ENCODE data around the gene BEST4. TPM values are rescaled to one million over a fixed set of nuclear protein-coding genes. Genes with fewer than 3 reads are reported as not detected.

The BEST4 gene
- 0.32 and 0.49 TPM in 2 replicates for total RNA-seq

DNA sequence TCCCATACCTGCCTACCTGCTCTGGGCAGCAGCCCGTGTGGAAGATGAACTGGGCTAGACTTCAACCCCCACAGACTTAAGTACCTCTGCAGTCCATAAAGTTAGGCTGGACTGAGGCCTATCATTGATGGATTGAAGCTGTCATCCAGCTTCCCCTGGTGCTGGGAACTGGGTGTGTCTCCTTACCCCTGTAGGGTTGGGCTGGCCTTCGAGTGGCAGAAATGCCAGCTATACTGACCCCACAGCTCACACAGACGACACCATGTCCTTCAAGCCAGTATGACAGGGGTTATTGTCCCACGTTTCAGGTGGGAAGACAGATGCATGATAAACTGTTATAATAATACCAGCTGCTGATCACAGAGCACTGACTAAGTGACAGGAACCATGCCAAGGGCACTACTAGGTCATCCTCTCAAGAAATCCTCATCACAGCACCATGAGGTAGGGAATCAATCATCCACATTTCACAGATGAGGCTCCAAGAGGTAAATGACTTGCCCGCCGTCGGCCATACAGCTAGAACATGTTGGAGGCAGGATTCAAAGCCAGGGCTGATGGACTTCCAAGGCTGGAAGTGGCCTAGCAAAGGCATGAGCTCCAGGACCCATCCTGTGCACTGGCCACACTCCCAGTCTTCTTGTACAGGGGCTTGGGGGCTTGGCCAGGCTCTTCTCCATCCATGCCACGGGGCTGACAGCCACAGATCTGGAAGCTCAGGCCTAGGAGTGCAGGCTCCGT lies at the start of gene BEST4:
Gene BEST4 (minus strand): TSS at position 51 of the 741 bp plus-strand sequence. CDS start 465 bp downstream, outside the sequence.
- intact Hi-C loops (cut with micrococcal nuclease), result no loop called here

DNA sequence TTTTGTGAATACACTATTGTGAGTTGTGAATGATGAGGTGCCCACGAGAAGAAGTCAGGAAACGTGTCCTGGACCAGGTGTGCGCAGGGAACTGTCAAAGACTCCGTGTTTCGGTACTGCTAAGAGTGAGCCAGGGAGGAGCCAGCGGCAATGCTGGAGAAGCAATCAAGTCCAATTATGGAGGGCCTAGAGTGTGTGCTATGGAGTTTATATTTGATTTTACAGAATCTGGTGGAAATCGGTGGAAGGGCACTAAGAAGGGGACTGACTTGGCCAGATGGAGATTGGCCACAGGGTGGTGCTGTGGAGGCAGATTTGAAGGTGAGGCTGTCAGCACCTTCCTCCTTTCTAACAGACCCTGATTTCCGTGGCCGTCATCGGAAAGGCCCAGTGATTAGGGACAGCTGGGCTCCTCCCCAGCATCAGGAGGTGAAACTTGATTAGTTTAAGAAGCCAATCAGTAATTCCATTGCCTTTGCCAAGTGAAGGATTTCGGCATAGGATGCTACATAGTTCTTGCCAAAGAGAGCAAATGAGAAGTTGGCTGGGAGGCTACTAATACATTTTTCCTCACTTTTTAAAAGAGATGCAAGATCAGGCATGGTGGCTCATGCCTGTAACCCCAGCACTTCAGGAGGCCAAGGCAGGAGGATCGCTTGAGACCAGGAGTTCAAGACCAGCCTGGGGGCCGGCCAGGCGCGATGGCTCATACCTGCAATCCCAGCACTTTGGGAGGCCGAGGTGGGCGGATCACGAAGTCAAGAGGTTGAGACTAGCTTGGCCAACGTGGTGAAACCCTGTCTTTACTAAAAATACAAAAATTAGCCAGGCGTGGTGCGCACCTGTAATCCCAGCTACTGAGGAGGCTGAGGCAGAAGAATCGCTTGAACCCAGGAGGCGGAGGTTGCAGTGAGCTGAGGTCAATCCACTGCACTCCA lies 48.0 kb upstream of the BEST4 start:
- intact Hi-C loops (cut with micrococcal nuclease), result loop anchor here (1.0 to 5.0 kb wide), 6 partner anchors 37 to 656 kb away; partner anchors contain the start of genes EIF2B3, HECTD3 and TESK2

DNA sequence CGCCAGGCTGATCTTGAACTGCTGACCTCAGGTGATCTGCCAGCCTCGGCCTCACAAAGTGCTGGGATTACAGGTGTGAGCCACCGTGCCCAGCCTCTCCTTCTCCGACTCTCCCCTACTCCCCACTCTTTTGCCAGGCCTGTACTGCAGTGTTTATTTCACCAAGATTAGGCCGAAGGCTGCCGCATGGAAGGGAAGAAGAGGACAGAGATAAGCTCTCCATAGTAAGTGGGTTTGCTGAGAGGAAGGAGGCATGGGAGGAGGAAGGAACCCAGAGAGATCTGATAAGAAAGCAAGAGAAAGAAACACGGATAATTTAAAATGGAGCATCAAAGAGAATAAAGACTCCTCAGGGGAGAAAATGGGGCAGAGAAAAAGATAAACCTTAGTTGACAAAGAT lies 46.4 kb upstream of the BEST4 start:
- intact Hi-C loops (cut with micrococcal nuclease), result no loop called here

DNA sequence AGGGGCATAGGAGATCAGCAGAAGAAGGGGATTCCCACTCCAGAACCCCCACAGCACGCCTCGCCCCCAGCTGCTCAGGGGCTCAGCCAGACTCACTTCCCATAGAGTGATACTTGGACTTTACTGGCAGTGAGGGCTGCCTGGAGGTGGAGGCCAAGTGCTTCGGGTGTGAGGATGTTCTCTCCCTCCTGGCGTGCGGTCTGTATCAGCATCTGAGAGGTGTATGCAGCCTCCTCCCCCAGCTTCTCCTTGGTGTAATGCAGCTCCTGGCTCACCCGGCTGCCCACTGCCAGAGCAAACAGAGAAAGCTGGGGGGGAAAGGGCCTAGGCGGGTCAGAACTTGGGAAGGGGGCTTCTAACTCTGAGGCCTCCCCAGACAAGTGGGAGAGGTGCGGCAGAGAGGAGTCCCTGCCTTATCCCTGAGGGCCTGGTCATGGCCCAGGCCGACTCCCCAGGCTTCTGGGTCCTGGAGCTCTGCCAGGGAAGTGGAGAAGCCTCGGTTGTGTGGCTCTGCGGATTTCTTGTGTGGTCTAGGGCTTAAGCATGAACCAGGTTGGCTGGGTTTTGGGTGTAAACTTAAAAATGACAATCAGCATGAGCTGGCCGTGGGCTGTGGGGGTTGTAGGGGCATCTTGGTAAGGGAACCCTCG lies 44.2 kb upstream of the BEST4 start:
- intact Hi-C loops (cut with micrococcal nuclease), result no loop called here

DNA sequence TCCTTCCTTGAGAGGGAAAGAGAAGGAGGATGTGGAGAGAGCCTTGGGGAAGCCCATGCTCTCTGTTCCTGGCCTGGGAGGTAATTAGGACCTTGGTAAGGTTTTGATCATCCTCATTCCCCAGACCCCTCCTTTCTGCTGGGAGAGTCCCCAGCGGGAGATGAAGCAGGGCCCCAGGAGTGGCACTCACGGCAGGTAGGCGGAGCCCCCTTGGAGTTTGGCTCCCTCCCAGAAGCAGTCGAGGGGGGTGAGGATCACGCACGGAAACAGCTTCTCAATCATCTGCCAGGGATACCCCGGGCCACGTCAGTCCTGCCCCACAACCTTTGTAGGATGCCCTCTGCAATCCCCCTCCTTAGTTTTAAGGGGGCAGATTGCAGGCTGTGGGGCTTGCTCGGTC lies 43.5 kb upstream of the BEST4 start:
- intact Hi-C loops (cut with micrococcal nuclease), result no loop called here

DNA sequence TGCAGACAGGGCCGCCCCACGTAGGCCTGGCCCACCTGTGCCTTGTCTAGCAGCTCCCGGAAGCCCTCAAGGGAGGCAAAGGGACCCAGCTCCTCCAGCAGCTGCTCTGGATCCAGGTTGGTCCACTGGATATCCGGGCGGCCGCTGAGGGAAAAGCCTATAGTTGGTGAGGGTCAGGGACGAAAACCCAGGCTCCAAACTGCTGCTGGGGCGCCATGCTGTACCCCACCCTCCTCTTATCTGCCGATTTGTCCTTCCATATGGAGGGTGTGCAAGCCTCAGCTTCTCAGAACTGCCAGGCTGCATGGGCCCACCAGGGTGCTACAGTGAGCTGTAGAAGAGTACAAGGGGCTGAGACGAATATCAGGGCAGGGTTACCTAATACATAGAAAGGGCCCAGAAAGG lies 42.9 kb upstream of the BEST4 start:
- intact Hi-C loops (cut with micrococcal nuclease), result no loop called here

DNA sequence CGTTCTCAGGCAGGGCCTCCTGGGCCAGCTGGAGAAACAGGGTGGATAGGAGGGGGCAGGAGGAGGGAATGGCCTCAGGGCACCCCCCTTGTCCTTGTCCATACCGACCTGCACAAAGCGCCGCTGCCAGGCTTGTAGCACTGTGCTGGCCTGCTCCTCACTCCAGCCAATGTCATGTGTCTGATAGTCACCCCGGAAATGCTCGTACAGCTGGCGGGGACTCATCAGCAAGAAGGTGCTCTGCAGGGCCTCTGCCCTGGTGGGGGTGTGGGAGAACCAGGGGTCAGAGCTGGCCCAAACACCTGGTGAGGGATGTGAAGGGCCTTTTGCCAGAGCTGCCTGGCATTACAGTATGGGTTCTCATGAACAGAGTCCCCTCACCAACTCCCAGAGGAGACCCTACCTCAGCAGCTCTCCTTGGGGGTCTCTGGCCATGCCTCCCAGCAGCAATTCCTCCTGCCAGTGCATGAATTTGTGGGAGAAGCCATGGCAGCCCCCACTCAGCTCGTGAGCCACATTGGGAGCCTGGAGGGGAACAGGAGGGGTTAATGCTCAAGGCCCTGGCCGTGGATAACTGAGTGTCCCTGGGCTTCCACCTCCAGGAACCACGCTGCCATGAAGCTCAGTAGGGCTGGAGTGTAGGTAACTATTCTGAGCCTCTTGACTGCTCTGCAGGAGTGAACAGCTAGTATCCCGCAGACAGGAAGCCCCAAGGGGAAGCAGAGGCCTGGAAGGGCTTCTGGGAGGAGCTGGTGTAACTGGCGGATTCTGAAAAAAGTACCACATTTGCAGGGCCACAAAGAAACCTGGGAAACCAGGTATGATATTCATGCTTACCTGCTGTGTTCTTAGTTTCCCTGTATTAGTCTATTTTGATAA lies 41.8 kb upstream of the BEST4 start:
- intact Hi-C loops (cut with micrococcal nuclease), result no loop called here

DNA sequence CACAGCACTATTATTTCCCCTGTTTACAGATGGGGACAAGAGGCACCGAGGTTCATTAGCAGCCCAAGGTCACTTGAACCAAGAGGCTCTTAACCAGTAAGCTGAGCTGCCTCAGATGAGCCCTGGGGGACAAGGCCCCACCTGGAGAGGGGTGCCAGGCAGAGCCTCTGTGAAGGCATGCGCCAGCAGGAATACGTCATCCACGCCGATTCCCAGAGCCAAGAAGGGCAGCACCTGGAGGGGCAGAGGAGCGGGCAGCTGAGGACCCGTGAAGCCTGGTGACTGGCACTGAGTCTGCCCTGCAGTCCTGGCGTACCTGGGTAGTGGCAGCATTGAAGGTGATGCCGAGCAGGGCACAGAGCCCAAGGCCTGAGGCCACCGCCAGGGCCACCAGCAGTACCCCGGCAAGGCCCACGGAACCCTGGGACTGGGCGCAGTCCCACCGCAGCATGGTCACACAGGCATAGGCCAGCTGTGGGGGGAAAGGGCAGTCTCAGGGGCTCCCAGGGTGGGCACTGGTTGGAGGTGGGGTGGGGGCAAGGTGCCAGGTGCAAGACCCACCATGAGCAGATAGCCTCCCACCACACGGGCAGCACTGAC lies 41.0 kb upstream of the BEST4 start:
- intact Hi-C loops (cut with micrococcal nuclease), result no loop called here

DNA sequence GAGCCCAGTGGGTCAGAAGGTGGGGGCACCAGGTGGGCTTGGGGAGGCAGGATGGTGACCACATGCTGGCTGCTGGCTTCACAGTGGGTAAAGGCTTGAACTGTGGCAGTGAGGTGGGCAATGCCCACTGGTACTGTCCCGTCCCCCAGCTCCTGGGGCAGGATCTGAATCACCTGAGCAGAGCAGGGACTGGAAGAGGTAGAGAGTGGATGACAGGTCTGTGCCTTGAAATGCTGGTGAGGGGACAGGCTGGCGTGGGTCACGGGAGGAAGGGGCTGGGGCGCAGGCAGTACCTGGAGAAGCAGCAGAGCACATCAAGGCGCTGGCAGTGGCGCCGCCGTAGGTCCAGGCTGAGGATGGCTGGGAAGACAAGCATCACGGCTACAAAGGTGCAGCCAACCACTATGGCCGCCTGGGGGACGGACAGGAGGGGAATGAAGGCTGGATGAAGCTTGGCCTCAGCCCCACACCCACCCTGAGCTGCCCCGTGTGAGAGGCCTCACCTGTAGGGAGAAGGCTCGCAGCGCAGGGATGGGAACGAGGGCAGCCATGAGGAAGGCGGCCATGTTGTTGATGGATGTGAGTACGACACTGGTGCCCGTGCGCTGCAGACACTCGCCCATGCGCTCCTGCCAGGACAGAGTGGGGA lies 40.2 kb upstream of the BEST4 start:
- intact Hi-C loops (cut with micrococcal nuclease), result no loop called here

DNA sequence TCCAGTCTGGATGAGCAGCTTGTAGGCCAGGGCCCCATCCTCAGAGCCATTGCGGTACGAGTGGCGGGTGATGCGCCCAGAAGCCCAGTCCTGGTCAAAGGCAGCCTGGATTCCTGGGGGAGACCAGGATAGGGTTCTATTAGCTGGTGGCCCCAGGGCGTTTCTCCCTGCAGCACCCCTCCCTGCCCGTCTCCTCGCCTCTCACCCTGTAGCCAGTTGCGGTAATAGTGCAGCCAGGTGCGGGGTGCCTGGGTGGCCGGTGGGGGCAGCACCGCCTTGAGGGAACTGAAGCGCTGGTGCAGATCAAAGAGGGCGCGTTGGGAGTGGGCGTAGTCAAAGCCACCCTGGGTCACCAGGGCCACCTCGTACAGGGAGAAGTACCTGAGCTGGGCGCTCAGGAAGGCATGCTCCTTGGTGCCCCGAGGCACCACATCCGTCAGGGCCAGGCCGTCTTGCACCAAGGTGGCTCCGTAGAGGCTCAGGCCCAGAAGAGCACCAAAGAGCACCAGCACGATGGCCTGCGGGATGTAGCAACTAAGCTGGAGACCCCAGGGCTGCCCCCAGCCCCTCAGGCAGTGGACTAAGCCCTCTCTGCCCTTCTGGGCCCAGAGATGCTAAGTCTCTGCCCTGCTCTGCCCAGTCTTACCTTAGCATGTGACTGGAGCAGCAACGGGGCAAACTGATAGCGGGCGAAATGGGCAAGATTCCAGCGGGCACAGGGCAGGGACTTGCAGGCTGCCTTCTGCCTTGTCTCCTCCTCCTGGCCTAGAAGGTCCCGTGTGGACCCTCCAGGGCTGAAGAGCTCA lies 39.4 kb upstream of the BEST4 start:
- intact Hi-C loops (cut with micrococcal nuclease), result no loop called here

DNA sequence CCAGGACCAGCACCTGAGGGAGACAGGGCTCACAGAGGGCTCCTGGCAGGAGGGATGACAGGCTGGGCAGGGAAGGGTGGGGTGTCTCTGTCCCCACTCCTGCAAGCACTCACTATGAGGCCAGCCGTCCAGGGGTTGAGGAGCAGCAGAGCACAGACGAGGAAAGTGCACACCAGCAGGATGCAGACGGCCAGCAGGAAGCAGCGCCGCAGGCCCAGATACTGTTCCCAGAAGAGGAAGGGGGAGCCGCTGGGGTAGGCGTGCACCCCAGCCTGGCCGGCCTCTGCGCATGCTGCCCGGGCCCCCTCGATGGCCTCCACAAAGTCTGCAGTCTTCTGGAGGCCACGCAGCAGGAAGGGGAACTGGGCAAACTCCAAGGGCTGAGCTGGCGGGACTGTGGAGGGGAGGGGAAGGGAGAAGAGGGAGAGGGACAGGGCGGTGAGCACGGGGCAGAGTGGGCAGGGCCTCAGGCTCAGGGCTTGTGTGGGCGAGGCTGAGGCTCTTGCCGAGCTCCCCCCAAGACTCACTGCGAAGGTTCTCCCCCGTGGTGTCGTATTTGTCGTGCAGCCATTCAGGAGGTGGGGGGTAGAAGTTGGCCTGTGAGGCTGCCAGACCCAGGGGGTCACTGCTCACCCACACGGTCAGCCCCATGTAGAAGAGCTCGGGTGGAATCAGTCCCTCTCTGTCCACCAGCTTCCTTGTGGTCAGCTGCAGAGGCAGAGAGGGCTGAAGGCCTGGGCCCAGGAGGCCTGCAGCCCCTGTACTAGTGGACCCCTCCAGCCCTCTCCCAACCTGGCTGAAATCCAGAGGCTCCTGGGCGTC lies 38.6 kb upstream of the BEST4 start:
- intact Hi-C loops (cut with micrococcal nuclease), result no loop called here

DNA sequence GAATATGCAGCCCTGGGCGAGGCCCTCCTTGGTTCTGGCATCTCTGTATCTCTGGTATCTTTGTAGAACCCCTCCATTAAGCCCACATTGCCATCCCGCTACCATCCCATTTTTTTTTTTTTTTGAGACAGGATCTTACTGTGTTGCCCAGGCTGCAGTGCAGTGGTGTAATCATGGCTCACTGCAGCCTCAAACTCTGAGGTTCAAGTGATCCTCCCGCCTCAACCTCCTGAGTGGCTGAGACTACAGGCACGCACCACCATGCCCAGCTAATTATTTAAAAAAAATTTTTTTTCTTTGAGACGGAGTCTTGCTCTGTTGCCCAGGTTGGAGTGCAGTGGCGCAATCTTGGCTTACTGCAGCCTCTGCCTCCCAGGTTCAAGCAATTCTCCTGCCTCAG lies 36.4 kb upstream of the BEST4 start:
- intact Hi-C loops (cut with micrococcal nuclease), result loop anchor here (5.0 kb wide), 1 partner anchor 668 kb away; the partner anchor contains the start of gene TESK2

DNA sequence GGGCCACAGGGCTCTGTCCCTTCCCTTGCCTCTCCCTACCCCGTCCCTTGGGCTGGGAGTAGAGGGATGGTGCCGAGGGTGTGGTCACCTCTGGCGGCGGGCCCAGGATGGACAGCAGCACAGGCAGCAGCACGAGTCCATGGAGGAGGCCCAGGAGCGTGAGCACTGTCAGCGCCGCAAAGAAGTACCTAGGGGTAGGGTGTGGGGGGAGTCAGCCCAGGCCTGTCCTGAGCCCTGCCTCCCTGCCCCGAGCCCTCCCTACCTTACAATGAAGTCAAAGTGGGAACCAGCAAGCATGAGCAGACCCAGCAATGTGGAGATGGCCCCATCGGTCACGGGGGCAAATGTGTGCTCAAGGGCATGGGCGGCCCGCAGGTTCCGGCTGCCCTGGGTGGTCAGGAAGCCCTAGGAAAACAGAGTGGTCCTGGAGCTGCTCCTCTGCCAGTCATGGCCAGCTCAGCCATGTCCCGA lies 35.0 kb upstream of the BEST4 start:
- intact Hi-C loops (cut with micrococcal nuclease), result loop anchor here (5.0 kb wide), 1 partner anchor 669 kb away; the partner anchor contains the start of gene TESK2

DNA sequence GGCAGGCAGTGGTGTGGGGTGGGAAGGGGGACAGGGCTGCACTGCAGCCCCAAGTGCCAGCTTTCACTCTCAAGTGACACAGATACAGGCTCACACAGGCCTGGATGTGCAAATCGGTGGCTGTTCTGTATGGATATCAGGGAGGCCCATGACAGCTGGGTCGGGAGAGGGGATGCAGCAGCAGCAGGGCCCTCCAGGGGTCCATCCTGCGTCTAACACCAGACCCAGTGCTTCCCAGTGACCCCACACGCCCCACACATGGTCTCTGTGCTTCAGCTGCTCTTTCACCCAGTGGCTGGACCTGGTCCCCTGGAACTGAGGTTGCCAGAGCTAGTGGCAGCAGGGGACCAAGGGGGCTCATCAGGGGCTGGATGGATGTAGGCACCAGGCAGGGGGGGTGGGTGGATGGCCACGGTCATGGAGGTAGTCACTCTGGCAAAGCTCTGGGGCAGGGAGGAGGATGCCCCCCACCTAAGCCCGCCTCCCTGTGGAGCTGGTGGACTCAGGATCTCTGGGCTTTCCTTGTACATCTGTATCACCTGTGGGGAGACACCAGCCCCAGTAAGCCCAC lies 34.2 kb upstream of the BEST4 start:
- intact Hi-C loops (cut with micrococcal nuclease), result loop anchor here (5.0 kb wide), 1 partner anchor 670 kb away; the partner anchor contains the start of gene TESK2

DNA sequence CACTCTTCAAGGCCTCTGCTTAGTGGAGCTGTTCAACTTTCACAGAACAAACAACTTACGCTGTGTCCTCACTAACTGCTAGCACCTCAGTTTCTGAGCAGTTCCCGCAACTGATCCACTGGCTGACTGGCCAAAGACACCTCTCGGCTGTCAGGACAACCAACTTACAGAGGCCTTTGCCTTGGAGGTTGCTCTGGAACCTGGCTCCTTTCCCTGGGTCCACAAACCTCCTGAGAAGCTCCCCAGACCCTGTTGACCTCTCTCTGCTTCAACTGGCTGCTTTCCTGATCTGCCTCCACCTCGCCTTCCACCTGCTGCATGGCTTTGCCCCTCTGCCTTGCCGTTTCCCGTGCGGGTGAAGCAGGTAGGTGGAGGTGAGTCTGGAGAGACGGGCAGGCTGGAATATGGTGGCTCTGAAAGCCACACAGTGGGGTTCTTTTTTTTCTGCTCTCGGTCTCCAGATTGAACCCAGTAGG lies 33.3 kb upstream of the BEST4 start:
- intact Hi-C loops (cut with micrococcal nuclease), result loop anchor here (5.0 kb wide), 1 partner anchor 671 kb away; the partner anchor contains the start of gene TESK2

DNA sequence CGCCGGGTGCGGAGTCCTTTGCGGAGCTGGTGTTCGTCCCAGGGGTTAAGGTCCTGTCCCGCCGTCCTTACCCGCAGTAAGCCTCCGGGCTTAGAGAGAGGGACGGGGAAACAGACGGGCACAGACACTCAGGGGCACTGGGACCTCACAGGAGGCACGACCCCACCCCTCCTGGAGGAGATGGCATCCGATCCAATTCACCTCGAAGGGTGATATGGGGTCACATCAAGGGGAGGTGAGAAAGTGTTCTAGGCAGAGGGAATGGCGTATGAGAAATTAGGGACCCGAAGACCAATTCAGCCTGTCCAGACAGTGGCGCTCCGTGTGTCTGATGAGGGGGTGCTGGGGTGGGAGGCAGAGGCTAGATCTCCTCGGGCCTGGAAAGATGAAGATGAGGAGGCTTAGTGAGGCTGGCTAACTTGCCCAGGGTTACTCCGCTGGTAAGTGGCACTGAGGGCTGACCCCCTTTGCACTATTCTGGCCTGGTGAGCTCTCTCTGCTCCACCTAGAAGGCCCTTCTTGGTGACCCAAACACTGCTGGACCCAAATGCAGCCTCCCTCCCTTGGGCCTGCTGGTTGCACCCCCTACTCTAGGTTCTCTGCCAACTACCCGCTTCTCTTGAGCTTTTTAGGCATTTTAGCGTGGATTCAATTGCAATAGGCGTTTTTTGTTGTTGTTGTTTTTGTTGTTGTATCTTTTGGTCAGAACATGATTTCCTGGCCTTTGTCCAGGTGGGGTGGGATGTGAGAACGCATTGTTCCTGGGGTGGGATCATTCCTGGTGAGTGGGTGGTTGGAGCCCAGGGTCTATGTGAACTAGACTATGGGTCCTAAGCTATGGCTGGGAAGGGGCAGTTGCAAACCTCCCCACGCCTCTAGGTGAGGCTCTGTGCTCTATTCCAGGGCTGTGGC lies 32.6 kb upstream of the BEST4 start:
- intact Hi-C loops (cut with micrococcal nuclease), result loop anchor here (1.0 to 5.0 kb wide), 4 partner anchors 34 to 672 kb away; partner anchors contain the start of genes EIF2B3, MUTYH, TESK2 and TOE1
